ENCODE measurements around the gene MATR3.

Gene MATR3

GRCh38 chr5:139363937-139364336 lies 70.4 kb downstream of the MATR3 start:
- no peak for TF ChIP-seq CTCF (IDR thresholded peaks at IDR 0.05; ENCODE audit: low read depth, low read length)
- H3K4me3 ChIP-seq (replicated peaks in 1 of 2; ENCODE audit: low read depth in 2 of 2, low read length in 2 of 2) = no peak overlapping the region
- no peak for DNase-seq (ENCODE audit: low read depth in 2 of 2)

- no peak for TF ChIP-seq CTCF (IDR thresholded peaks at IDR 0.05; ENCODE audit: low read depth, low read length)
- DNase-seq (ENCODE audit: low read depth in 2 of 2) = no peak
- no peak overlapping the region for H3K4me3 ChIP-seq (replicated peaks in 1 of 2; ENCODE audit: low read depth in 2 of 2, low read length in 2 of 2)
Measured at GRCh38 chr5:139364466-139364865, 70.9 kb downstream of the MATR3 start.

- TF ChIP-seq CTCF (IDR thresholded peaks at IDR 0.05; ENCODE audit: low read depth, low read length) = no peak
- DNase-seq (ENCODE audit: low read depth in 2 of 2) = peak in 1 of 2 donors; percentile 28
- no peak overlapping the region for H3K4me3 ChIP-seq (replicated peaks in 1 of 2; ENCODE audit: low read depth in 2 of 2, low read length in 2 of 2)
Measured at GRCh38 chr5:139368613-139369012, 75.1 kb downstream of the MATR3 start.

GRCh38 chr5:139369181-139369580 lies 75.6 kb downstream of the MATR3 start:
- TF ChIP-seq CTCF (IDR thresholded peaks at IDR 0.05; ENCODE audit: low read depth, low read length) = no peak
- DNase-seq (ENCODE audit: low read depth in 2 of 2) = peak in 1 of 2 donors; percentile 63
- no peak overlapping the region for H3K4me3 ChIP-seq (replicated peaks in 1 of 2; ENCODE audit: low read depth in 2 of 2, low read length in 2 of 2)

- no peak for DNase-seq (ENCODE audit: low read depth in 2 of 2)
- TF ChIP-seq CTCF (IDR thresholded peaks at IDR 0.05; ENCODE audit: low read depth, low read length) = no peak
- H3K4me3 ChIP-seq (replicated peaks in 1 of 2; ENCODE audit: low read depth in 2 of 2, low read length in 2 of 2) = no peak overlapping the region
Measured at GRCh38 chr5:139371482-139372435, 78.2 kb downstream of the MATR3 start.

- no peak for TF ChIP-seq CTCF (IDR thresholded peaks at IDR 0.05; ENCODE audit: low read depth, low read length)
- DNase-seq (ENCODE audit: low read depth in 2 of 2) = no peak
- H3K4me3 ChIP-seq (replicated peaks in 1 of 2; ENCODE audit: low read depth in 2 of 2, low read length in 2 of 2) = no peak overlapping the region
Measured at GRCh38 chr5:139374909-139375308, 81.4 kb downstream of the MATR3 start.

Data from cardiac fibroblast (primary cell).